OCI-LY3 (cell line): ENCODE results near the gene ATP6V1A.

Experiments
- H2AFZ ChIP-seq: fragments of 200-600, 300-600 bp; shearing (Covaris generic); 2 replicates; pipeline ENCODE4 v1.6.0; 2014; ENCODE audit warnings: antibody characterized with exemption, low read depth, low read length
- H3K27ac ChIP-seq: fragments of 200-600, 300-600 bp; sonication (generic); 2 replicates; pipeline ENCODE4 v1.5.1; 2014; ENCODE audit warnings: mild to moderate bottlenecking, low read length, moderate library complexity, mixed read lengths
- H3K27me3 ChIP-seq: fragments of 200-600, 300-600 bp; sonication (generic); 2 replicates; pipeline ENCODE4 v1.6.1; 2014; ENCODE audit warnings: low read depth, low read length, mixed read lengths
- H3K36me3 ChIP-seq: fragments of 200-600, 300-600 bp; sonication (generic); replicated peaks from 2 replicates; pipeline ENCODE3; 2014; ENCODE audit warnings: low read depth, low read length, mixed read lengths
- H3K4me1 ChIP-seq: fragments of 300-600, 200-600 bp; sonication (generic); 2 replicates; pipeline ENCODE4 v1.6.1; 2014; ENCODE audit warnings: low read length, mixed read lengths
- H3K4me2 ChIP-seq: fragments of 200-600, 300-600 bp; sonication (generic); 2 replicates; pipeline ENCODE4 v1.6.1; 2014; ENCODE audit warnings: low read length, mixed read lengths
- H3K4me3 ChIP-seq: fragments of 300-600, 200-600 bp; sonication (generic); 2 replicates; pipeline ENCODE4 v1.5.1; 2014; ENCODE audit warnings: antibody characterized with exemption, mild to moderate bottlenecking, low read length, moderate library complexity
- H3K79me2 ChIP-seq: fragments of 300-600, 200-600 bp; shearing (Covaris generic); 2 replicates; pipeline ENCODE4 v1.6.1; 2014; ENCODE audit warnings: mild to moderate bottlenecking, low read length, mixed read lengths
- H3K9ac ChIP-seq: fragments of 300-600, 200-600 bp; shearing (Covaris generic); 2 replicates; pipeline ENCODE4 v1.6.0; 2014; ENCODE audit warnings: mild to moderate bottlenecking, low read length, moderate library complexity
- H3K9me3 ChIP-seq: fragments of 200-600, 300-600 bp; shearing (Covaris generic); 2 replicates; pipeline ENCODE4 v1.6.1; 2014; ENCODE audit warnings: low read length, mixed read lengths; ENCODE audit not compliant: insufficient read depth
- H4K20me1 ChIP-seq: fragments of 200-600, 300-600 bp; sonication (generic); 2 replicates; pipeline ENCODE4 v1.6.1; 2016; ENCODE audit warnings: low read length, mixed read lengths; ENCODE audit not compliant: insufficient read depth
- EZH2phosphoT487 ChIP-seq: fragments of 200-600 bp; shearing (Covaris generic); IDR thresholded peaks from 2 replicates; pipeline ENCODE4 v1.6.1; 2018; ENCODE audit warnings: antibody characterized with exemption, mixed run types, low read depth
- TF ChIP-seq, protein P1 (sequence below): fragments of 200-600, 300-600 bp; sonication (generic); IDR thresholded peaks from 2 replicates; pipeline ENCODE4 v1.5.1; 2014; ENCODE audit warnings: antibody characterized with exemption, low read length, low read depth

The ATP6V1A gene

GRCh38 chr3:113769551-113769950, 22.7 kb downstream of the ATP6V1A start:
- no peaks in the 10 kb centered on the region for H4K20me1 ChIP-seq
- H3K9ac ChIP-seq: no peak overlapping the region
- no peak for TF ChIP-seq EZH2phosphoT487
- TF ChIP-seq, protein P1, sequence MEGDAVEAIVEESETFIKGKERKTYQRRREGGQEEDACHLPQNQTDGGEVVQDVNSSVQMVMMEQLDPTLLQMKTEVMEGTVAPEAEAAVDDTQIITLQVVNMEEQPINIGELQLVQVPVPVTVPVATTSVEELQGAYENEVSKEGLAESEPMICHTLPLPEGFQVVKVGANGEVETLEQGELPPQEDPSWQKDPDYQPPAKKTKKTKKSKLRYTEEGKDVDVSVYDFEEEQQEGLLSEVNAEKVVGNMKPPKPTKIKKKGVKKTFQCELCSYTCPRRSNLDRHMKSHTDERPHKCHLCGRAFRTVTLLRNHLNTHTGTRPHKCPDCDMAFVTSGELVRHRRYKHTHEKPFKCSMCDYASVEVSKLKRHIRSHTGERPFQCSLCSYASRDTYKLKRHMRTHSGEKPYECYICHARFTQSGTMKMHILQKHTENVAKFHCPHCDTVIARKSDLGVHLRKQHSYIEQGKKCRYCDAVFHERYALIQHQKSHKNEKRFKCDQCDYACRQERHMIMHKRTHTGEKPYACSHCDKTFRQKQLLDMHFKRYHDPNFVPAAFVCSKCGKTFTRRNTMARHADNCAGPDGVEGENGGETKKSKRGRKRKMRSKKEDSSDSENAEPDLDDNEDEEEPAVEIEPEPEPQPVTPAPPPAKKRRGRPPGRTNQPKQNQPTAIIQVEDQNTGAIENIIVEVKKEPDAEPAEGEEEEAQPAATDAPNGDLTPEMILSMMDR: no peak
- no peak overlapping the region for H3K27ac ChIP-seq
- H3K36me3 ChIP-seq: no peaks in the 10 kb centered on the region
- H3K27me3 ChIP-seq: no peaks in the 10 kb centered on the region
- no peaks in the 10 kb centered on the region for H3K4me1 ChIP-seq
- no peak overlapping the region for H2AFZ ChIP-seq
- H3K79me2 ChIP-seq: no peaks in the 10 kb centered on the region
- H3K9me3 ChIP-seq: no peaks in the 10 kb centered on the region
- no peak overlapping the region for H3K4me2 ChIP-seq
- H3K4me3 ChIP-seq: no peak overlapping the region

DNA sequence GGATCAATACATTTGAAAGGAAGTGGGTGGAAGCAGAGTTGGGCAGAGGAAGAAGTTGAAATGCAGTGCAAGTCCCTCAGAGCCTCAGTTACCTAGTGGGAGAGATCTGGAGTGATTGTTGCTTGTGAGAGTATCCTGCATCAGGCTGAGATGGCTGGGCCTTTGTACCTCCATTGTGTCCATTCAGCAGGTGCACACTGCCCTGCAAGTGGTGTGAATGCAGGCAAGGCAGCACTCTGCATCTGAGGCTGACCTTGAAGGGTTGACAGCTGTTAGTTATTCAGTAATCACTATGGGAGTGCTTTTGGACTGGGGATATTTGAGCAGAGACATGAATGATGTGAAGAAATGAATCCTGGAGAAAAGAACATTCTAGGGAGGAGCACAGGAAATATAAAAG, 25.2 kb downstream of the ATP6V1A start:
- Histone ChIP-seq H4K20me1 (no peaks in the 10 kb centered on the region), H3K27me3 (no peaks in the 10 kb centered on the region), H3K79me2 (no peaks in the 10 kb centered on the region), H3K36me3 (no peaks in the 10 kb centered on the region), H3K9ac (no peak overlapping the region), H3K27ac (no peak overlapping the region), H3K9me3 (no peaks in the 10 kb centered on the region), H3K4me1 (no peaks in the 10 kb centered on the region), H3K4me2 (no peak overlapping the region), H2AFZ (no peak overlapping the region), H3K4me3 (no peak overlapping the region)
- TF ChIP-seq, protein P1: no peak
- TF ChIP-seq EZH2phosphoT487: no peak

DNA sequence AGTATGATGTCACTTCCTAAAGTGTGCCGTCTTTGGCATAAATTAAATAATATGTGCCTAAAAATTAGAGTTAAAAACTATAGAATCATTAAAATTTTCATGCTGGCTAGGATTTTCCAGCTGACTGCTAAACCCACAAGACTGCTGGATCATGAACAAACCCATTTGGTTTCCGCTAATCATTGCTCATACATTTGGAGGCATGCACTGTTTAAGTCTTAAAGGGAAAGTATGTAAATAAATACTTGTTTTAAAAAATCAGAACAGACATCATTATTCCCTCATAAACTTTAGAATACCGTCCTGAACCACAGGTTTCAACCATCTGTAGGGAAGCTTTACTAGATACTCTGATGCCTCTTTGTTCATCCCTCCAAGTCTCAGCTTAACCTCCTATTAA, 26.5 kb downstream of the ATP6V1A start:
- H3K4me3 ChIP-seq: no peak overlapping the region
- TF ChIP-seq EZH2phosphoT487: no peak
- TF ChIP-seq, protein P1: no peak
- no peaks in the 10 kb centered on the region for H3K27me3 ChIP-seq
- no peaks in the 10 kb centered on the region for H3K9me3 ChIP-seq
- H3K27ac ChIP-seq: no peak overlapping the region
- no peaks in the 10 kb centered on the region for H3K36me3 ChIP-seq
- no peak overlapping the region for H3K4me2 ChIP-seq
- no peak overlapping the region for H3K9ac ChIP-seq
- no peaks in the 10 kb centered on the region for H4K20me1 ChIP-seq
- H2AFZ ChIP-seq: no peak overlapping the region
- no peaks in the 10 kb centered on the region for H3K4me1 ChIP-seq
- no peaks in the 10 kb centered on the region for H3K79me2 ChIP-seq

DNA sequence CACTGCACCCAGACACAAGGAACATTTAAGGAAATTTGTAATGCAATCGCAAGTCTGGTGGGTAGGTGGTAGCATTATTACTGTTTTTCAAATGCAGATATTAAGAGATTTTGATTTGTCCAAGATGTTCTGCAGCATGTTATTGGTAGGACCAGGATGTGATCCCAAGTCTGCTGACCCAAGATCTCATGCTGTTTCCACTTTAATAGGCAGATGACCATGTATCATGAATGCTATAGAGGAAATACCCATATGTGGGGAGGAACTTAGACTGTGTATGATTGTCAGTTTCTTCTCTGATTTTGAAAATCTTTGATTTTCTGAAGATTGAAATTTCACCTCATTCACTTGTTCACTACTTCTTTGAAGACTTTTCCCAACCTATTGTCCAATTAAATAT, 28.7 kb downstream of the ATP6V1A start:
- no peaks in the 10 kb centered on the region for H3K36me3 ChIP-seq
- no peak overlapping the region for H3K27ac ChIP-seq
- no peak for TF ChIP-seq EZH2phosphoT487
- TF ChIP-seq, protein P1: no peak
- no peaks in the 10 kb centered on the region for H3K27me3 ChIP-seq
- H3K9me3 ChIP-seq: no peaks in the 10 kb centered on the region
- H3K4me1 ChIP-seq: no peaks in the 10 kb centered on the region
- H3K9ac ChIP-seq: no peak overlapping the region
- H2AFZ ChIP-seq: no peak overlapping the region
- H4K20me1 ChIP-seq: no peaks in the 10 kb centered on the region
- no peak overlapping the region for H3K4me2 ChIP-seq
- H3K4me3 ChIP-seq: no peak overlapping the region
- H3K79me2 ChIP-seq: no peaks in the 10 kb centered on the region
